Uterus (tissue), 4 donors: ENCODE data around the gene ACY1. TPM values are rescaled to one million over a fixed set of nuclear protein-coding genes. Genes with fewer than 3 reads are reported as not detected.
"Not testable (repeated sequence)": the region's sequence is repeated elsewhere in the genome, so short reads cannot be mapped to it uniquely, and the experiment has no call there.

ENCODE experiments used
- DNase-seq, 2 donors: peaks; one replicate each; pipeline ENCODE4 v3.0.0-alpha.2; 2019 to 2020
- H3K27ac ChIP-seq, 2 donors: fragments of 200-600 bp; sonication (generic); 1 replicate in 1 of 2; 2 replicates in 1 of 2; pipeline ENCODE4 v1.5.1; 2016 to 2018
- H3K27me3 ChIP-seq, 2 donors: fragments of 200-600 bp; sonication (generic); one replicate each; pipeline ENCODE4 v1.5.1; 2018 to 2019; ENCODE audit warnings: control low read depth in 1 of 2
- H3K36me3 ChIP-seq, 2 donors: fragments of 200-600 bp; sonication (generic); one replicate each; pipeline ENCODE4 v1.5.1; 2019; ENCODE audit warnings: control low read depth in 1 of 2
- H3K4me1 ChIP-seq, 2 donors: fragments of 200-600 bp; sonication (generic); one replicate each; pipeline ENCODE4 v1.5.1; 2018 to 2019; ENCODE audit warnings: control low read depth in 1 of 2
- H3K4me3 ChIP-seq, 2 donors: fragments of 200-600 bp; sonication (generic); 1 replicate in 1 of 2; 2 replicates in 1 of 2; pipeline ENCODE4 v1.5.1; 2018 to 2019; ENCODE audit warnings: mild to moderate bottlenecking in 1 of 2
- H3K9me3 ChIP-seq, 2 donors: fragments of 200-600 bp; sonication (generic); one replicate each; pipeline ENCODE4 v1.5.1; 2019; ENCODE audit warnings: control low read depth in 1 of 2
- POLR2A ChIP-seq, 2 donors: fragments of 450-650 bp; IDR thresholded peaks; one replicate each; pipeline ENCODE4 v1.6.1; 2016; ENCODE audit warnings: antibody characterized with exemption in 2 of 2, mild to moderate bottlenecking in 1 of 2, moderate library complexity in 1 of 2
- intact Hi-C: fragments of 100-400 bp; cut with DNase I; formaldehyde crosslinking; loops from one replicate; pipeline ENCODE4 v1.15.1; 2023; ENCODE audit warnings: low total_unique reads
- total RNA-seq, 4 donors: library from RNA; depleted of rRNA in 3 of 4; stranded (reverse); fragments of >200 nt in 3 of 4; gene quantifications; one replicate each; pipeline versions ENCODE4 v1.1.0 to v1.2.4, GENCODE V29; 2014 to 2023
- TF ChIP-seq, protein P1 (sequence below), 4 experiments: fragments of 200-600 bp in 2 of 4; fragments of 450-650 bp in 2 of 4; sonication (generic) in 2 of 4; IDR thresholded peaks; one replicate each; pipeline ENCODE4 v1.5.1; 2016 to 2019; ENCODE audit warnings: antibody characterized with exemption in 4 of 4, mild to moderate bottlenecking in 2 of 4, moderate library complexity in 1 of 4
- donor health status: DM: yes; HTN: yes; CAD: no.

The ACY1 gene
- total RNA-seq, 4 donors from 2014 or later = 1.3 to 19.0 (median 12.4) TPM; not detected in 1

DNA sequence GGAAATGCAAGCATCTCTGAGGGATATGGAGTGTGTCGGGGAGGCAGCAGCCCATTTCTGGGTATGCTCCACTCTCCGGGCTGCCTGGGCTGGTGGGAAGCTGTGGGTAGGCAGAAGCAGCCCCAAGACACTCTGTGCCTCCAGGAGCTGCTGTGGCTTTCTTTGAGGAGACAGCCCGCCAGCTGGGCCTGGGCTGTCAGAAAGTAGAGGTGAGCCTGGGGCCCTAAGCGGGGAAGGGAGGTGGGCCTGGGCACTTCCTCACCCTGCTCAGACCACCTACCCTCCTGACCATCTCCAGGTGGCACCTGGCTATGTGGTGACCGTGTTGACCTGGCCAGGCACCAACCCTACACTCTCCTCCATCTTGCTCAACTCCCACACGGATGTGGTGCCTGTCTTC lies 1.7 kb downstream of the ACY1 start:
- TF ChIP-seq POLR2A (IDR thresholded peaks at IDR 0.05) = no peak
- TF ChIP-seq, protein P1, sequence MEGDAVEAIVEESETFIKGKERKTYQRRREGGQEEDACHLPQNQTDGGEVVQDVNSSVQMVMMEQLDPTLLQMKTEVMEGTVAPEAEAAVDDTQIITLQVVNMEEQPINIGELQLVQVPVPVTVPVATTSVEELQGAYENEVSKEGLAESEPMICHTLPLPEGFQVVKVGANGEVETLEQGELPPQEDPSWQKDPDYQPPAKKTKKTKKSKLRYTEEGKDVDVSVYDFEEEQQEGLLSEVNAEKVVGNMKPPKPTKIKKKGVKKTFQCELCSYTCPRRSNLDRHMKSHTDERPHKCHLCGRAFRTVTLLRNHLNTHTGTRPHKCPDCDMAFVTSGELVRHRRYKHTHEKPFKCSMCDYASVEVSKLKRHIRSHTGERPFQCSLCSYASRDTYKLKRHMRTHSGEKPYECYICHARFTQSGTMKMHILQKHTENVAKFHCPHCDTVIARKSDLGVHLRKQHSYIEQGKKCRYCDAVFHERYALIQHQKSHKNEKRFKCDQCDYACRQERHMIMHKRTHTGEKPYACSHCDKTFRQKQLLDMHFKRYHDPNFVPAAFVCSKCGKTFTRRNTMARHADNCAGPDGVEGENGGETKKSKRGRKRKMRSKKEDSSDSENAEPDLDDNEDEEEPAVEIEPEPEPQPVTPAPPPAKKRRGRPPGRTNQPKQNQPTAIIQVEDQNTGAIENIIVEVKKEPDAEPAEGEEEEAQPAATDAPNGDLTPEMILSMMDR (IDR thresholded peaks at IDR 0.05) = no peak
- no peak for DNase-seq
- no peak overlapping the region for H3K4me3 ChIP-seq
- intact Hi-C loops = no loop called here
- H3K9me3 ChIP-seq = no peaks in the 10 kb centered on the region
- H3K27ac ChIP-seq = peak overlapping the region in 1 of 2 donors; percentile 90
- H3K36me3 ChIP-seq = no peaks in the 10 kb centered on the region
- H3K27me3 ChIP-seq = no peaks in the 10 kb centered on the region
- peaks cover 0 to 8% of the 10 kb centered on the region in 2 donors for H3K4me1 ChIP-seq

DNA sequence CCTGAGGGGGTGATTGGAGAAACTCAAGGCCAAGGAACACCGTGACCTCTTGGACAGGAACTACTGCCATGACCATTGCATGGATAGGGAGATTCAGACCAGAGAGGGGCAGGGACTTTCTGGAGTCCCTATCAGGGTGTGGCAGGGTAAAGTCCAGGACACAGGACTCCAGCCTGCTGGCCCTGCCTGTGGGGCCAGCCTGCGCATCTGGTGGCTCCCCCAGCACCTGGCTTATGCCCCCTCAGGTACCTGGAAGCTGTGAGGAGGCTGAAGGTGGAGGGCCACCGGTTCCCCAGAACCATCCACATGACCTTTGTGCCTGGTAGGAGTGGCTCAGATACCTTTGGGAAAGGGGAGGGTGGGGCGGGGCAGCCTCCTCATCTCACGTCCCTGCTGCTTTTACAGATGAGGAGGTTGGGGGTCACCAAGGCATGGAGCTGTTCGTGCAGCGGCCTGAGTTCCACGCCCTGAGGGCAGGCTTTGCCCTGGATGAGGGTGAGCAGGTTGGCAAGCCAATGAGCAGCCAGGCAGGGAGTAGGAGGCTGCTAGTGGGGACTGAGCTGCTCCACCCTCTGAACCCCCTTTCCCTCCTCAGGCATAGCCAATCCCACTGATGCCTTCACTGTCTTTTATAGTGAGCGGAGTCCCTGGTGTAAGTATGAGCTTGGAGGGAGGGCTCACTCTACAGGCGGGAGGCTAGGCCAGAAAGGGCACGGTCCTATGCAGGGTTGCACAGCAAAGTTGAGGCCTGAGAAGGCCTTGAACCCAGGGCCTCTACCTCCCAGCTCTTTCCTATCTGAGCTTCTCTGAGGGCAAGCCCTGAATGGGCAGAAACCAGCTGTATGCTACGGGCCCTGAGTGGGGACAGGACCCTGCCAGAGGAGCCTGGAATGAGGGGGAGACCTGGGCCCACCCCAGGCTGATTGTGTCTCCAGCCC lies 2.9 kb downstream of the ACY1 start:
- DNase-seq = no peak
- H3K4me1 ChIP-seq = peaks cover 0 to 8% of the 10 kb centered on the region in 2 donors
- TF ChIP-seq POLR2A (IDR thresholded peaks at IDR 0.05) = no peak
- TF ChIP-seq, protein P1 (IDR thresholded peaks at IDR 0.05) = no peak
- H3K4me3 ChIP-seq = no peak overlapping the region
- H3K9me3 ChIP-seq = no peaks in the 10 kb centered on the region
- H3K36me3 ChIP-seq = no peaks in the 10 kb centered on the region
- no peak overlapping the region for H3K27ac ChIP-seq
- no peaks in the 10 kb centered on the region for H3K27me3 ChIP-seq
- intact Hi-C loops = no loop called here

DNA sequence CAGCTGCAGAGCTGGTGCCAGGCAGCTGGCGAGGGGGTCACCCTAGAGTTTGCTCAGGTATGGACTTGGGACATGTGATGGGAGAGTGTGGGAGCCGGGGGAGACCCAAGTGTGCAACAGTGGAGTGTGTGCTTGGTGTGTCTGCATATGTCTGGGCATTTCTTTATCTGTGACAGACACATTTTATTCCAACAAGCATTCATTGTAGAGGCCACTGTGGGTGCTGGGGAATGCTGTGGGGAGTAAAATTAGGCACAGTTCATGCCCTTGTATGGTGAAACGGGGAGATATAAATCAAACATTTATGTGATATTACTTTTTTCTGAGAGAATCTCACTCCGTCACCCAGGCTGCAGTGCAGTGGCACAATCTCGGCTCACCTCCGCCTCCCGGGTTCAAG lies 4.2 kb downstream of the ACY1 start:
- H3K4me3 ChIP-seq = no peak overlapping the region
- no peak overlapping the region for H3K27ac ChIP-seq
- no peaks in the 10 kb centered on the region for H3K36me3 ChIP-seq
- DNase-seq = no peak
- no peaks in the 10 kb centered on the region for H3K9me3 ChIP-seq
- H3K27me3 ChIP-seq = no peaks in the 10 kb centered on the region
- TF ChIP-seq POLR2A (IDR thresholded peaks at IDR 0.05) = no peak
- TF ChIP-seq, protein P1 (IDR thresholded peaks at IDR 0.05) = no peak
- peaks cover 0 to 8% of the 10 kb centered on the region in 2 donors for H3K4me1 ChIP-seq
- intact Hi-C loops = no loop called here

DNA sequence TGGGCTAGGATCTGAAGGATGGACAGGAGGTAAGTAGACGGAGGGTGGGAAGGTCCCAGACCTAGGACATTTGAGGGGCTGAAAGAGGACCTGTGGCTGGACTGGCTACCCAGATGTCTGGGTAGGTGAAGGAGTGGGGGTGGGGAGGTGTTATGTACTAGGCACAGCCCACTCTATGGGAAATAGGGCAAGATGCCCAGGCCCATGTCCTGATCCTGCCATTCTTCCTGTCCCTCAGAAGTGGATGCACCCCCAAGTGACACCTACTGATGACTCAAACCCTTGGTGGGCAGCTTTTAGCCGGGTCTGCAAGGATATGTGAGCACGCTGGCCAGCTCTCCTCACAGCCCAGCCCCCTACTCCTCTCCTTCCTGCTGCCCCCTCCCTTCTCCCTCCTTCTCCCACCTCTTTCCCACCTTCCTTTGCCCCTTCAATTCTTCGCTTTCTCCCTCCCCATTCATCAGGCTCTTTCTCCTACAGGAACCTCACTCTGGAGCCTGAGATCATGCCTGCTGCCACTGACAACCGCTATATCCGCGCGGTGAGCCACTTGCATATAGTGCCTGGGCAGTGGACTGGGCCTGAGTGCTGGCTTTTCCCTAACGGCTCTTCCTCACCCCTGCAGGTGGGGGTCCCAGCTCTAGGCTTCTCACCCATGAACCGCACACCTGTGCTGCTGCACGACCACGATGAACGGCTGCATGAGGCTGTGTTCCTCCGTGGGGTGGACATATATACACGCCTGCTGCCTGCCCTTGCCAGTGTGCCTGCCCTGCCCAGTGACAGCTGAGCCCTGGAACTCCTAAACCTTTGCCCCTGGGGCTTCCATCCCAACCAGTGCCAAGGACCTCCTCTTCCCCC lies 5.2 kb downstream of the ACY1 start:
- no peak overlapping the region for H3K27ac ChIP-seq
- H3K4me3 ChIP-seq = no peak overlapping the region
- H3K36me3 ChIP-seq = no peaks in the 10 kb centered on the region
- TF ChIP-seq POLR2A (IDR thresholded peaks at IDR 0.05) = no peak
- TF ChIP-seq, protein P1 (IDR thresholded peaks at IDR 0.05) = no peak
- peaks cover 0 to 8% of the 10 kb centered on the region in 2 donors for H3K4me1 ChIP-seq
- intact Hi-C loops = no loop called here
- H3K27me3 ChIP-seq = no peaks in the 10 kb centered on the region
- no peak for DNase-seq
- H3K9me3 ChIP-seq = no peaks in the 10 kb centered on the region

DNA sequence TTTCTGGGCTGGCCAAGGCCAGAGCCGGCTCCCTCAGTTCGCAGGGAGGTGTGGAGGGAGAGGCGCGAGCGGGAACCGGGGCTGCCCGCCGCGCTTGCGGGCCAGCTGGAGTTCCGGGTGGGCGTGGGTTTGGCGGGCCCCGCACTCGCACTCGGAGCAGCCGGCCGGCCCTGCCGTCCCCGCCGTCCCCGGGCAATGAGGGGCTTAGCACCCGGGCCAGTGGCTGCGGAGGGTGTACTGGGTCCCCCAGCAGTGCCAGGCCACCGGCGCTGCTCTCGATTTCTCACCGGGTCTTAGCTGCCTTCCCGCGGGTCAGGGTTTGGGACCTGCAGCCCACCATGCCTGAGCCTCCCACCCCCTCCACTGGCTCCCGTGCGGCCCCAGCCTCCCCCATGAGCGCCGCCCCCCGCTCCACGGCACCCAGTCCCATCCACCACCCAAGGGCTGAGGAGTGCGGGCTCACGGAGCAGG lies 7.2 kb downstream of the ACY1 start:
- H3K27me3 ChIP-seq, H3K4me3 ChIP-seq, H3K27ac ChIP-seq, H3K36me3 ChIP-seq, DNase-seq, intact Hi-C loops, H3K9me3 ChIP-seq, H3K4me1 ChIP-seq: not testable (repeated sequence)
